ENCODE results near the gene NCKAP5.

The NCKAP5 gene

GRCh38 chr2:132790207-132790785 is 778.0 kb downstream of the NCKAP5 start:
- Histone ChIP-seq H3K27ac (ENCODE audit: low read length) (no peak overlapping the region), H3K9ac (ENCODE audit: low read depth, low read length) (no peak overlapping the region), H4K20me1 (ENCODE audit: insufficient read depth, low read length) (no peaks in the 10 kb centered on the region), H3K9me3 (ENCODE audit: insufficient read depth, low read length, severe bottlenecking) (no peaks in the 10 kb centered on the region), H3K4me1 (ENCODE audit: insufficient read depth, low read length) (no peaks in the 10 kb centered on the region), H2AFZ (ENCODE audit: low read depth, low read length) (no peak overlapping the region), H3K4me3 (ENCODE audit: low read depth in 1 of 2, low read length in 2 of 2) (no peak overlapping the region), H3K79me2 (ENCODE audit: insufficient read depth, low read length) (no peaks in the 10 kb centered on the region), H3K27me3 (ENCODE audit: insufficient read depth, low read length, poor library complexity) (no peaks in the 10 kb centered on the region), H3K36me3 (ENCODE audit: insufficient read depth, low read length) (no peaks in the 10 kb centered on the region), H3K4me2 (ENCODE audit: insufficient read depth, low read length) (no peak overlapping the region)
- DNase-seq (no peak), ATAC-seq (ENCODE audit: insufficient read depth, low read depth) (no peak)
- TF ChIP-seq EZH2 (IDR thresholded peaks at IDR 0.05; ENCODE audit: borderline replicate concordance, low read depth, low read length, severe bottlenecking): no peak
- no peak for TF ChIP-seq CTCF (IDR thresholded peaks at IDR 0.05; ENCODE audit: borderline replicate concordance, extremely low read depth, low read length, poor library complexity, severe bottlenecking)

DNA sequence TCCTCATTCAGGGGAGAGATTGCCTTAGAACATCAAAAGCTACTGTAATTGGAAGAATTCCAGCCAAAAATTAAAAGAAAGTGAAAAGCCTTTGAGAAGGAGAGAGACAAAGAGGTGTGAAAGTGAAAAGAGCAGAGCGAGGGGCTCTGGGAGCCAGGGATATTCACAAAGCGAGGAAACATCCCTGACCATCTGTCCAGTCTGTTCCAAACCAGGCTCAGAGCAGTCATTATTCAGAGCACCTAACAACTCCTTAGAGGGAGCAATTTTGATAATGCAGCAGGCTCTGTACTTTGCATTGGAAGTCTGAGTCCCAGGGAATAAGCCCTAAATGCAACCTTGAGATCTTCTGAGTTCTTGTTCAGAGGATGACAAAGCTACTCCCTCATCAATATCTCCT is 779.2 kb downstream of the NCKAP5 start:
- Histone ChIP-seq H3K27ac (ENCODE audit: low read length) (no peak overlapping the region), H3K27me3 (ENCODE audit: insufficient read depth, low read length, poor library complexity) (no peaks in the 10 kb centered on the region), H3K79me2 (ENCODE audit: insufficient read depth, low read length) (no peaks in the 10 kb centered on the region), H4K20me1 (ENCODE audit: insufficient read depth, low read length) (no peaks in the 10 kb centered on the region), H3K4me3 (ENCODE audit: low read depth in 1 of 2, low read length in 2 of 2) (no peak overlapping the region), H3K36me3 (ENCODE audit: insufficient read depth, low read length) (no peaks in the 10 kb centered on the region), H2AFZ (ENCODE audit: low read depth, low read length) (no peak overlapping the region), H3K9ac (ENCODE audit: low read depth, low read length) (no peak overlapping the region), H3K4me1 (ENCODE audit: insufficient read depth, low read length) (no peaks in the 10 kb centered on the region), H3K4me2 (ENCODE audit: insufficient read depth, low read length) (no peak overlapping the region), H3K9me3 (ENCODE audit: insufficient read depth, low read length, severe bottlenecking) (no peaks in the 10 kb centered on the region)
- TF ChIP-seq EZH2 (IDR thresholded peaks at IDR 0.05; ENCODE audit: borderline replicate concordance, low read depth, low read length, severe bottlenecking) (no peak), CTCF (IDR thresholded peaks at IDR 0.05; ENCODE audit: borderline replicate concordance, extremely low read depth, low read length, poor library complexity, severe bottlenecking) (no peak)
- DNase-seq: no peak
- no peak for ATAC-seq (ENCODE audit: insufficient read depth, low read depth)

- Histone ChIP-seq H3K79me2 (ENCODE audit: insufficient read depth, low read length) (no peaks in the 10 kb centered on the region), H3K36me3 (ENCODE audit: insufficient read depth, low read length) (no peaks in the 10 kb centered on the region)
Observed at GRCh38 chr2:132788310-132788838, 779.9 kb downstream of the NCKAP5 start.

More at GRCh38 chr2:132788310-132788838, 779.9 kb downstream of the NCKAP5 start:
- H3K27ac ChIP-seq (ENCODE audit: low read length): no peak overlapping the region
- no peaks in the 10 kb centered on the region for H4K20me1 ChIP-seq (ENCODE audit: insufficient read depth, low read length)
- DNase-seq (no peak), ATAC-seq (ENCODE audit: insufficient read depth, low read depth) (no peak)
- H3K4me3 ChIP-seq (ENCODE audit: low read depth in 1 of 2, low read length in 2 of 2): no peak overlapping the region
- H3K4me1 ChIP-seq (ENCODE audit: insufficient read depth, low read length): no peaks in the 10 kb centered on the region
- no peak overlapping the region for H2AFZ ChIP-seq (ENCODE audit: low read depth, low read length)
- H3K4me2 ChIP-seq (ENCODE audit: insufficient read depth, low read length): no peak overlapping the region
- H3K9ac ChIP-seq (ENCODE audit: low read depth, low read length): no peak overlapping the region
- TF ChIP-seq EZH2 (IDR thresholded peaks at IDR 0.05; ENCODE audit: borderline replicate concordance, low read depth, low read length, severe bottlenecking) (no peak), CTCF (IDR thresholded peaks at IDR 0.05; ENCODE audit: borderline replicate concordance, extremely low read depth, low read length, poor library complexity, severe bottlenecking) (no peak)
- no peaks in the 10 kb centered on the region for H3K27me3 ChIP-seq (ENCODE audit: insufficient read depth, low read length, poor library complexity)
- H3K9me3 ChIP-seq (ENCODE audit: insufficient read depth, low read length, severe bottlenecking): no peaks in the 10 kb centered on the region

Measured in DND-41 (cell line).